ENCODE measurements around the gene SNAP25. TPM values are rescaled to one million over a fixed set of nuclear protein-coding genes. Genes with fewer than 3 reads are reported as not detected.

The SNAP25 gene
- total RNA-seq, 1 donor from 2014 or later = 5.6 TPM

DNA sequence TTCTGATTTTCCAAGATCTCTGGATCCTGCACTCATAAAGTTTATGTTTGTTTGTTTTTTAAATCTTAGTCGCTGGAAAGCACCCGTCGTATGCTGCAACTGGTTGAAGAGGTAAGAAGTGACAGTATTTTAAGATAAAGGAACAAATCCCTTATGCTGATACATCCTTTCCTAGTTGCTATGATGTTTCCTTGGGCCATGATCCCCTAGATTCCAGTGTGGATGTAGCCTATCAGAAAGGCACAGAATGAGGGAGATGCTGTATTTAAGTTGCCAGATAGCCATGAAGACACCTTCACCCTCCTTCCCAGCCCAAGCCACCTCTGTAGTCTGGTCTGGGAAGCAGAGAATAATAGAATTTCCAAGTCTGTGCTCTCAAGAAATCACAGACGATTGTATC is 59.0 kb downstream of the SNAP25 start:
- no peak overlapping the region for H3K27ac ChIP-seq
- intact Hi-C loops (cut with DNase I) = no loop called here
- H3K4me3 ChIP-seq = no peak overlapping the region
- no peaks in the 10 kb centered on the region for H3K9me3 ChIP-seq
- no peak for DNase-seq (ENCODE audit: extremely low spot score in 2 of 2)
- H3K4me1 ChIP-seq = no peaks in the 10 kb centered on the region
- TF ChIP-seq POLR2A (IDR thresholded peaks at IDR 0.05) = no peak
- TF ChIP-seq, protein P1, sequence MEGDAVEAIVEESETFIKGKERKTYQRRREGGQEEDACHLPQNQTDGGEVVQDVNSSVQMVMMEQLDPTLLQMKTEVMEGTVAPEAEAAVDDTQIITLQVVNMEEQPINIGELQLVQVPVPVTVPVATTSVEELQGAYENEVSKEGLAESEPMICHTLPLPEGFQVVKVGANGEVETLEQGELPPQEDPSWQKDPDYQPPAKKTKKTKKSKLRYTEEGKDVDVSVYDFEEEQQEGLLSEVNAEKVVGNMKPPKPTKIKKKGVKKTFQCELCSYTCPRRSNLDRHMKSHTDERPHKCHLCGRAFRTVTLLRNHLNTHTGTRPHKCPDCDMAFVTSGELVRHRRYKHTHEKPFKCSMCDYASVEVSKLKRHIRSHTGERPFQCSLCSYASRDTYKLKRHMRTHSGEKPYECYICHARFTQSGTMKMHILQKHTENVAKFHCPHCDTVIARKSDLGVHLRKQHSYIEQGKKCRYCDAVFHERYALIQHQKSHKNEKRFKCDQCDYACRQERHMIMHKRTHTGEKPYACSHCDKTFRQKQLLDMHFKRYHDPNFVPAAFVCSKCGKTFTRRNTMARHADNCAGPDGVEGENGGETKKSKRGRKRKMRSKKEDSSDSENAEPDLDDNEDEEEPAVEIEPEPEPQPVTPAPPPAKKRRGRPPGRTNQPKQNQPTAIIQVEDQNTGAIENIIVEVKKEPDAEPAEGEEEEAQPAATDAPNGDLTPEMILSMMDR (IDR thresholded peaks at IDR 0.05) = no peak
- TF ChIP-seq POLR2AphosphoS5 (IDR thresholded peaks at IDR 0.05; ENCODE audit: insufficient read depth in 1 of 2, low read depth in 1 of 2) = no peak
- H3K27me3 ChIP-seq = no peaks in the 10 kb centered on the region
- H3K36me3 ChIP-seq = no peaks in the 10 kb centered on the region

DNA sequence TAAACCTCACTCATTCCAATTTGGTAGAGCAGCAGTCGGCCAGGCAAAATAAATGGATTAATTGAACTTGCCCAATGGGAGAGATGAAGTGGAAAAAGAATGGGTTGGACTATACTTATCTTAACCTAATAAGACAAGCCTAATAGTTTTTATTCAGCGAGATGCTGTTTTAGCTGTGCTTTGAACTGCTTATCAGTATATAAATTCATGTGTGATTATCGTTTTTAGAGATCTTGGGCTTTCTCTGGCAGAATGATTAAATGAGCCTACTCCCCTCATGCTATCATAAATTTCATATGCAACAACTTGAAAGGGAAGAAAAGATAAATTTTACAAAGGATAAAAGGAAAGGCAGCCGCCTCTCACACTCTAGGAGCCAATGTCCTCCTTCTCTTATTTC is 59.8 kb downstream of the SNAP25 start:
- H3K4me1 ChIP-seq = no peaks in the 10 kb centered on the region
- no peak overlapping the region for H3K27ac ChIP-seq
- no peak for DNase-seq (ENCODE audit: extremely low spot score in 2 of 2)
- H3K9me3 ChIP-seq = no peaks in the 10 kb centered on the region
- no peak overlapping the region for H3K4me3 ChIP-seq
- H3K27me3 ChIP-seq = no peaks in the 10 kb centered on the region
- intact Hi-C loops (cut with DNase I) = no loop called here
- no peaks in the 10 kb centered on the region for H3K36me3 ChIP-seq
- TF ChIP-seq, protein P1 (IDR thresholded peaks at IDR 0.05) = no peak
- no peak for TF ChIP-seq POLR2A (IDR thresholded peaks at IDR 0.05)
- TF ChIP-seq POLR2AphosphoS5 (IDR thresholded peaks at IDR 0.05; ENCODE audit: insufficient read depth in 1 of 2, low read depth in 1 of 2) = no peak

DNA sequence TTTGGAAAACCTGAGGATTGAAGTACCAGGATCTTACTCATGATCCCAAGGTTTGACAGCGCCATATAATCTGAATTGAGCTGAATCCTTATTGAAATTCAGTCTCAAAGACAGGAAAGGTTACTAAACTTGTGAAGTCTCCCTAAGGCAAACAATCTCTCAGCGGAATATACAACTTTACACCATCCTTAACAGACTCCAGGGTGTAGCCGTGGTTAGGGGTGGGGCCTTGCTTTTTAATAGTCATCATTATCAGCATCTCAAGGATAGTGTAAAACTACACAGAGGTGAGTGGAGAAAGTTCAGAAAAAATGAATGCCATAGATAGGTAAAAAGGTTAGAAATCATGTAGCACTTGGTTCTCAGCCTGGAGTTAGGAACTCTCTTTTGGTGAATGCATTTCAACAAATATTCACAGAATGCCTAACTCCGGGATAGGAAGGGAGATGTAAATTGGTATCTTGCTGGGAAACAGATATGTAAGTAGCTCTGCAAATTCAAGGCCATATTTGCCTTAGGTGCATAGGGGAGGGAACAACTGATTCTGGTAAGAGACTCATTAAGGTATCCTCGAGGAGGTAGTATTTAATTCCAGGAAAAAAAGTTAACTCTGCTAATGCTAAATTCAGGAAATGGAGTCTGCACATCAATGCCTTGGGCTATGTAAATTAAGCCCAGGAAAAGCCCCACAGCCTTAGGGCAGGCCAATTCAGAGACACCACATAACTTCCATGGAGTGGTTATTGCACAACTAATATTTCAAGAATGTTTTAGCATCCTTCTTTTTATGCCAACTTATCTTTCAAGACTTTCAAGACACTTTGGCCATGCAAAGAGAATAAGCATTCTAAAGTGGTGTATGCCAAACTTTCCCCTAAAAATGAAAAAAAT is 61.6 kb downstream of the SNAP25 start:
- Histone ChIP-seq H3K27me3 (no peaks in the 10 kb centered on the region), H3K4me3 (no peak overlapping the region), H3K4me1 (no peaks in the 10 kb centered on the region), H3K36me3 (no peaks in the 10 kb centered on the region), H3K9me3 (no peaks in the 10 kb centered on the region), H3K27ac (no peak overlapping the region)
- intact Hi-C loops (cut with DNase I) = no loop called here
- TF ChIP-seq POLR2AphosphoS5 (IDR thresholded peaks at IDR 0.05; ENCODE audit: insufficient read depth in 1 of 2, low read depth in 1 of 2) (no peak), POLR2A (IDR thresholded peaks at IDR 0.05) (no peak)
- TF ChIP-seq, protein P1 (IDR thresholded peaks at IDR 0.05) = no peak
- DNase-seq (ENCODE audit: extremely low spot score in 2 of 2) = no peak

DNA sequence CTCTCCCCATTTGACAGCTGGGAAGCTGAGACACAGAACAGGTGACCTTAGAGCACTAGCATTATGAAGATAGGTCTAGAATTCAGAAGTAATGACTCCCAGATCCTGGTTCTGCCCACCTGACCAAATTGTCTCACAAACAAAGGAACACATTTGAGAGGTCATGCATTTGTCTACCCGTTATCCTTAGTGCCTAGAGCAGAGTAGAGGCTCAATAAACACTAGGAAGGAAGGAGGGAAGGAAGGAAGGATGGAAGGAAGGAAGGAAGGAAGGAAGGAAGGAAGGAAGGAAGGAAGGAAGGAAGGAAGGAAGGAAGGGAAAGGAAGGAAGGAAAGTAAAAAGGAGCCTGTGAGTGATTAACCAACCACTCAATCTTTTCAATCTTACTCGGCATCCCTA is 63.3 kb downstream of the SNAP25 start:
- H3K9me3 ChIP-seq = no peaks in the 10 kb centered on the region
- no peak overlapping the region for H3K4me3 ChIP-seq
- H3K27ac ChIP-seq = no peak overlapping the region
- no peaks in the 10 kb centered on the region for H3K27me3 ChIP-seq
- DNase-seq (ENCODE audit: extremely low spot score in 2 of 2) = no peak
- H3K4me1 ChIP-seq = no peaks in the 10 kb centered on the region
- intact Hi-C loops (cut with DNase I) = no loop called here
- H3K36me3 ChIP-seq = no peaks in the 10 kb centered on the region
- TF ChIP-seq POLR2AphosphoS5 (IDR thresholded peaks at IDR 0.05; ENCODE audit: insufficient read depth in 1 of 2, low read depth in 1 of 2) = no peak
- TF ChIP-seq, protein P1 (IDR thresholded peaks at IDR 0.05) = no peak
- no peak for TF ChIP-seq POLR2A (IDR thresholded peaks at IDR 0.05)

DNA sequence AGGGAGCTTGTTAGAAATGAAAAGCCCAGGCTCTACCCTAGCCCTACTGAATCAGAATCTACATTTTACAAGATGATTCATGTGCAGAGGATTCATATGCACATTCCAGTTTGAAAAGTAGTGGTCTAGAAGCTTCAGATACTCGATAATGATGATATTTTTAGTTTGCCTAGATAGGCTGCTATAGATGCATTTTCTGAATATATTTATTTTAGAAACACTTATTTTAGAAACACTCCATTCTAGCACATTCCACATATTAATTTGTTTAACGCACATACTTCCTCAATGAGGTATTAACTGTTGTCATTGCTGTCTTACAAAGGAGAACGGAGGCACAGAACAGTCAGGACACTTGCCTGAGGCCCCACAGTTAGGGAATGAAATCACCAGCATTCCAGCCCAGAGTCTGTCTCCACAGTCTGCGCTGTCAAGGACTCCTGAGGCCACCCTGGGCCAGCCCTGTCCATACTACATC is 64.4 kb downstream of the SNAP25 start:
- intact Hi-C loops (cut with DNase I) = loop anchor here (1.0 kb wide), 1 partner anchor 12 kb away; no protein-coding TSS in a partner anchor
- H3K9me3 ChIP-seq = no peaks in the 10 kb centered on the region
- TF ChIP-seq POLR2A (IDR thresholded peaks at IDR 0.05) (no peak), POLR2AphosphoS5 (IDR thresholded peaks at IDR 0.05; ENCODE audit: insufficient read depth in 1 of 2, low read depth in 1 of 2) (no peak)
- TF ChIP-seq, protein P1 (IDR thresholded peaks at IDR 0.05) = no peak
- H3K4me3 ChIP-seq = no peak overlapping the region
- H3K27ac ChIP-seq = no peak overlapping the region
- H3K4me1 ChIP-seq = no peaks in the 10 kb centered on the region
- H3K36me3 ChIP-seq = no peaks in the 10 kb centered on the region
- no peaks in the 10 kb centered on the region for H3K27me3 ChIP-seq
- no peak for DNase-seq (ENCODE audit: extremely low spot score in 2 of 2)

Measured in vagina (tissue), 2 donors.